Measurements from ENCODE around the gene TMOD2.

TMOD2 gene

DNA sequence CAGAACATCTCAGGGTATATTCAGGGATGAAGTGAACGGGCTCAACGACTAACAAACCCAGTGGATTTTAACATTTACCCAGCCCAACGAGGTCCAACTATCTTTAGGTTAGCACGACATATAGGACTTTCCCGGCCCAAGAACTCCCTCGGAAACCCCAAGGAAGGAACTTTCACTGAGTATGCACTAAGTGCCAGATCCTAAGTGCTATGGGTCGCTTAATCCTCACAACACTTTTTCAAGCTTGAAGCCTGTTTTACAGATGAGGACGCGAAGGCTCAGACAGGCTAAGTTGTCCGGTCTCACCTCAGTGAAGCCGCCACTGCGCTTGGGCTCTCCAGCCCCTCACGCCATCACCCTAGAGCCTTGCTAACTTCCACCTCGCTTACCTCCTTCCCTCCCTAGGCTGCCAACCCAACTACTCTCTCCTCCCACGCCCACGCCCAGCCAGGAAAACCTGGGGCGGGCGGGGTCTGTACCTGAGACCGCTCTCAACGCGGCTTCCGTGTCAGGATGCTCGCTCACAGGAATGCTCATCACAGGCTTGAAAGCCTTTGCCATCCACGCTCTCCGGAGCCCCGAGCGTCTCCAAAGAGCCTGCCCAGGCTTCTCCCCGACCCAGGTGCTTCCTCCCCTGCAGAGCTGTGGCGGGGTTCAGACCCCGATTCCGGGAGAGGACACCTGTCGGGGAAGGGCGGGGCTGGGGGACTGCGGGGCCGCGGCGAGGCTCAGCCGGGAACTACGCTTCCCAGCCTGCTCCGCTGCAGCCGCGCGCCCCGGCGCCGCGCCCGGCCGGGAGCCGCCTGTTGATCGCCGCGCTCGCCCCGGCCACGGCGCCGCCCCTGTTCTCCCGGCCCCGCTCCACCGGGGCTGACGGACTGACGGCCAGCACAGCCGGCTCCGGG, at the start of gene TMOD2:
Gene TMOD2 (plus strand): TSS at position 806 of the 905 bp plus-strand sequence. CDS start 14,845 bp downstream, outside the sequence.
- H3K4me3 ChIP-seq (ENCODE audit: low read depth, low read length): peak within 1 kb of the TSS; percentile 55
- TF ChIP-seq, protein P1, sequence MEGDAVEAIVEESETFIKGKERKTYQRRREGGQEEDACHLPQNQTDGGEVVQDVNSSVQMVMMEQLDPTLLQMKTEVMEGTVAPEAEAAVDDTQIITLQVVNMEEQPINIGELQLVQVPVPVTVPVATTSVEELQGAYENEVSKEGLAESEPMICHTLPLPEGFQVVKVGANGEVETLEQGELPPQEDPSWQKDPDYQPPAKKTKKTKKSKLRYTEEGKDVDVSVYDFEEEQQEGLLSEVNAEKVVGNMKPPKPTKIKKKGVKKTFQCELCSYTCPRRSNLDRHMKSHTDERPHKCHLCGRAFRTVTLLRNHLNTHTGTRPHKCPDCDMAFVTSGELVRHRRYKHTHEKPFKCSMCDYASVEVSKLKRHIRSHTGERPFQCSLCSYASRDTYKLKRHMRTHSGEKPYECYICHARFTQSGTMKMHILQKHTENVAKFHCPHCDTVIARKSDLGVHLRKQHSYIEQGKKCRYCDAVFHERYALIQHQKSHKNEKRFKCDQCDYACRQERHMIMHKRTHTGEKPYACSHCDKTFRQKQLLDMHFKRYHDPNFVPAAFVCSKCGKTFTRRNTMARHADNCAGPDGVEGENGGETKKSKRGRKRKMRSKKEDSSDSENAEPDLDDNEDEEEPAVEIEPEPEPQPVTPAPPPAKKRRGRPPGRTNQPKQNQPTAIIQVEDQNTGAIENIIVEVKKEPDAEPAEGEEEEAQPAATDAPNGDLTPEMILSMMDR (IDR thresholded peaks at IDR 0.05; ENCODE audit: control insufficient read depth, extremely low read depth, insufficient read depth): no peak
- no peak for DNase-seq (ENCODE audit: low read depth)

DNA sequence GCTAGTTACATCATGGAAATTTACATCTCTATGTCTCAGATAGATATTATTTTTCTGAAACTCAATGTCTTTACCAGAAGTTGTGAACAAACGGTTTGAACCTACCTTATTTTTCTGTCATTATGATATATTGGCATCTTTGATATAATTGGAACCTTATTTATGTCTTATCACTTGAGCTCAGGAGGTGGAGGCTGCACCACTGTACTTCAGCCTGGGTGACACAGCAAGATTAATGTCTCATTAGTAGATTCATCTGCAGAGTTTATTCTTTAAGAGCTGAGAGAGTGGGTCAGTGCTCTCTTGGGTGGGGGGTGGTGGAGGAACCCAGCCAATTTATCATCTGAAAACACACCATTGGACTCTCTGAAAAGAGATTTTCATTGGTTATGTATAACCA, 48.7 kb upstream of the TMOD2 start:
- TF ChIP-seq, protein P1 (IDR thresholded peaks at IDR 0.05; ENCODE audit: control insufficient read depth, extremely low read depth, insufficient read depth): no peak
- DNase-seq (ENCODE audit: low read depth): no peak

DNA sequence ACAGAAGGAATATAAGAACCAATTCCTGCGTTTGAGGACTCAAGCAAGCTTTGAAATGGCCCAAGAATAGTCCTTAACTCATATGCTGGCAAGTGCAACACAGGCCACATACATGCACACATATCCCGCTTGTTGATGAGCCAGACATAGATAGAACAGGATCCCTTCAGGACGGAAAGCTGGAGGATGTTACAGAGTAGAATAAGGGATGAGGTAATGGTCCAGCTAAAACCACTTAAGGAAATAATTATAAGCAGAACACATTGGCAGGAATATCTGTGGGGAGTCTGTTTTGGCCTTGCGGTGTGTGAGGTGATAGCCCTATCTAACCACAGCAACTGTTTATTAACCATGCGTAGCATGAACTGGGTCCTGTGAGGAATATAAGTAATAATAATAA, 45.1 kb upstream of the TMOD2 start:
- no peak overlapping the region for H3K4me3 ChIP-seq (ENCODE audit: low read depth, low read length)
- TF ChIP-seq, protein P1 (IDR thresholded peaks at IDR 0.05; ENCODE audit: control insufficient read depth, extremely low read depth, insufficient read depth): no peak
- no peak for DNase-seq (ENCODE audit: low read depth)

More for the DNA sequence above, 48.7 kb upstream of the TMOD2 start:
- no peak overlapping the region for H3K4me3 ChIP-seq (ENCODE audit: low read depth, low read length)

DNA sequence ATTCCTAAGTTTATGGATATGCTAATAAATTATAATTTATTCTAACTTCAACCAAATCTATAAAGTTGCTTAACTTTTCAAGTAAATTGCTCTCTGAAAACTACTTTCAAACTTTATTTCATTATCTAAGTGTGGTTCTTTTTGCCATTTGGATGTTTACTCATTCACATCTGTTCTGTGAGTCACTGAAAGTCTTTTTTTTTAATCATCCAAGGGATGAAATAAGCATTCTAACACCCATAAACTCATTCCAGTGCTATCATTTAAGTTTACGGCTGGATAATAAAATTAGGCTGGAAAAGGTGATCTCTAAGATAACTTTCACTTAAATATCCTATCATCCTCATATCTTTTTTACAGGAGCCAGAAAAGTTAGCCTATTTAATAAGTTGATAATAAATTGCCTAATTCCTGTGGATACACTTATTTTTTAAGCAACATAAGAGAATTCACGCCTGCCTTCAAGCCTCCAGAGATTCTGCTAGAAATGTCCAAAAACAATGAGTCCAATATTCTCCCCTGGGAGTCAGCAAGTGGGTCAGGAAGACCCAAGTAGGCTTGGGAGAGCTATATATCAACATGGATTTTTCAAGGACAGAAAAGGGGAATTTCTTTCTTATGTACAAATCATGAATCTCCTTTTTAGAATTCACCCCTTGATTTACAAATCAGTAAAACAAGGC, 44.3 kb upstream of the TMOD2 start:
- TF ChIP-seq, protein P1 (IDR thresholded peaks at IDR 0.05; ENCODE audit: control insufficient read depth, extremely low read depth, insufficient read depth): no peak
- no peak for DNase-seq (ENCODE audit: low read depth)

DNA sequence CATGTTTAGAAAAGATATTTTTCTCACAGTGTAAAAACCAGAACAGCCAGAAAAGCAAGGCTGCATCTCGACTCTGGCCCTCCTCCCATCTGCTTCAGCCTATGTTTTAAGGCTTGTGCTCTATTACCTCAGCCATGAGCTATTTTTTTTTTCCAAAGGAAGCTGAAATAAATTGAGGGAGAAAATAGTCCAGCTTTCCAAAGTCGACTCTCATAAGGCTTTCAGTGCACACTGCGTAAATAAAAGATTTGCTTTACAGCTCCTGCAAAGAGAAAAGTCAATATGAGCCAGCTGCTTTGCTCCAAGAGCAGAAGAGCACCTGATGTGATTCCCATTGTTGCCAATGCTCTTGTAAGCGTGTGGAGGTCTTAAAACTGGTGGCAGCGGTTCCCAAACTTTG, 43.4 kb upstream of the TMOD2 start:
- peak; percentile 54 for DNase-seq (ENCODE audit: low read depth)
- H3K4me3 ChIP-seq (ENCODE audit: low read depth, low read length): no peak overlapping the region
- TF ChIP-seq, protein P1 (IDR thresholded peaks at IDR 0.05; ENCODE audit: control insufficient read depth, extremely low read depth, insufficient read depth): no peak

More for the DNA sequence above, 44.3 kb upstream of the TMOD2 start:
- no peak overlapping the region for H3K4me3 ChIP-seq (ENCODE audit: low read depth, low read length)

DNA sequence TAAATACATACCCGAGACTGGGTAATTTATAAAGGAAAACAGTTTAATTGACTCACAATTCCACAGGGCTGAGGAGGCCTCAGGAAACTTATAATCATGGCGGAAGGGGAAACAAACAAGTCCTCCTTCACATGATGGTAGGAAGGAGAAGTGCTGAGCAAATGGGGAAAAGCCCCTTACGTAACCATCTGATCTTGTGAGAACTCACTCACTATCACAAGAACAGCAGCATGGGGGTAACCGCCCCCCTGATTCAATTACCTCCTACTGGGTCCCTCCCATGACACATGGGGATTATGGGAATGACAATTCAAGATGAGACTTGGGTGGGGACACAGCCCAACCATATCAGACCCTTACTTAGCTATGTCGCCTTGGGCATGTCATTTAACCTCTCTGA, 42.4 kb upstream of the TMOD2 start:
- TF ChIP-seq, protein P1 (IDR thresholded peaks at IDR 0.05; ENCODE audit: control insufficient read depth, extremely low read depth, insufficient read depth): no peak
- H3K4me3 ChIP-seq (ENCODE audit: low read depth, low read length): no peak overlapping the region
- DNase-seq (ENCODE audit: low read depth): no peak

All from LNCaP clone FGC (cell line).